Measurements from ENCODE around the gene UBE2E1.

DNA sequence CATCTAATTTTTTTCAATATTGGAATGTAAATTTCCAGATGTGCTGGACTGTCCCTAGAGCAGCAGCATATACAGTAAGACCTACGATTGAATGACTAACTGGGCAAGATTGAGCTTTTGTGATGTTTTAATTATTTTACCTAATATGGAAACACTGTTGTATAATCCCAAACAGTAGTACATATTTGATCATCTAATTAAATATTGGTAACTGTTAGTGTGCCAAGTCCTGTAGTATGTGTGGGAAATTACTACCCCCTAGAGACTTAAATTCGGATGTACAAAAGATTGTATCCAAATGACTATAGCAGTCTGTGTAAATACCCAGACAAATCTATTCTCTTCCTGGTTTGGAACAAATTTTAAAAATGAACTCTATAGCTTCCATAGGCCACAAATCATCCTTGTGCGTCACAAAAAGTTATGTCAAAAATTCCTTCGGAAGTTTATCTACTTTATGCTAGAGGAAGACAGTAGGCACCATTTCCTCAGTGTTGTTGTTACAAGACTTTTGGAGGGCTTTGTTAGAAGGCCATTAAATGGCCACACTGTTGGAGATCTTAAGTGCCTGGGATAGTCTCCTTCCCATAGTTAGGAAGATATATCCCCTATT lies 69.5 kb downstream of the UBE2E1 start:
- TF ChIP-seq POLR2A (IDR thresholded peaks at IDR 0.05) (no peak), POLR2AphosphoS5 (IDR thresholded peaks at IDR 0.05; ENCODE audit: insufficient read depth in 1 of 2, low read depth in 1 of 2) (no peak)
- TF ChIP-seq, protein P1, sequence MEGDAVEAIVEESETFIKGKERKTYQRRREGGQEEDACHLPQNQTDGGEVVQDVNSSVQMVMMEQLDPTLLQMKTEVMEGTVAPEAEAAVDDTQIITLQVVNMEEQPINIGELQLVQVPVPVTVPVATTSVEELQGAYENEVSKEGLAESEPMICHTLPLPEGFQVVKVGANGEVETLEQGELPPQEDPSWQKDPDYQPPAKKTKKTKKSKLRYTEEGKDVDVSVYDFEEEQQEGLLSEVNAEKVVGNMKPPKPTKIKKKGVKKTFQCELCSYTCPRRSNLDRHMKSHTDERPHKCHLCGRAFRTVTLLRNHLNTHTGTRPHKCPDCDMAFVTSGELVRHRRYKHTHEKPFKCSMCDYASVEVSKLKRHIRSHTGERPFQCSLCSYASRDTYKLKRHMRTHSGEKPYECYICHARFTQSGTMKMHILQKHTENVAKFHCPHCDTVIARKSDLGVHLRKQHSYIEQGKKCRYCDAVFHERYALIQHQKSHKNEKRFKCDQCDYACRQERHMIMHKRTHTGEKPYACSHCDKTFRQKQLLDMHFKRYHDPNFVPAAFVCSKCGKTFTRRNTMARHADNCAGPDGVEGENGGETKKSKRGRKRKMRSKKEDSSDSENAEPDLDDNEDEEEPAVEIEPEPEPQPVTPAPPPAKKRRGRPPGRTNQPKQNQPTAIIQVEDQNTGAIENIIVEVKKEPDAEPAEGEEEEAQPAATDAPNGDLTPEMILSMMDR (IDR thresholded peaks at IDR 0.05), result no peak
